ENCODE data around the gene SKIDA1. TPM values are rescaled to one million over a fixed set of nuclear protein-coding genes. Genes with fewer than 3 reads are reported as not detected.
"Not testable (repeated sequence)": the region's sequence is repeated elsewhere in the genome, so short reads cannot be mapped to it uniquely, and the experiment has no call there.

Gene SKIDA1
- total and polyA plus RNA-seq, 4 donors = 0.63 to 2.6 (median 1.6) TPM

GRCh38 chr10:21547246-21547645 lies 21.8 kb upstream of the SKIDA1 start:
- Histone ChIP-seq H3K36me3 (ENCODE audit: control insufficient read depth in 4 of 4, insufficient read depth in 3 of 4, low read depth in 1 of 4, low read length in 3 of 4) (peaks cover 5 to 30% (median 25%) of the 10 kb centered on the region in 4 donors), H3K4me1 (ENCODE audit: control insufficient read depth in 4 of 4, insufficient read depth in 4 of 4, low read length in 3 of 4) (peaks cover 0 to 6% (median 2%) of the 10 kb centered on the region in 4 donors), H3K9ac (ENCODE audit: low read depth in 1 of 2, low read length in 2 of 2) (no peak overlapping the region), H3K9me3 (ENCODE audit: control insufficient read depth in 4 of 4, low read length in 3 of 4) (no peaks in the 10 kb centered on the region), H3K4me3 (ENCODE audit: low read depth in 1 of 3, low read length in 3 of 3) (no peak overlapping the region), H3K27ac (ENCODE audit: low read depth in 1 of 2, low read length in 2 of 2) (no peak overlapping the region), H3K27me3 (ENCODE audit: control insufficient read depth in 4 of 4, insufficient read depth in 4 of 4, low read length in 3 of 4) (no peaks in the 10 kb centered on the region)
- TF ChIP-seq RXRA (IDR thresholded peaks at IDR 0.05) (no peak), GABPA (IDR thresholded peaks at IDR 0.05 in 1 of 2, conservative IDR thresholded peaks at IDR 0.05 in 1 of 2) (no peak), HNF4G (IDR thresholded peaks at IDR 0.05) (no peak), YY1 (IDR thresholded peaks at IDR 0.05) (no peak), TAF1 (conservative IDR thresholded peaks at IDR 0.05) (no peak), ATF3 (IDR thresholded peaks at IDR 0.05) (no peak), SP1 (IDR thresholded peaks at IDR 0.05) (no peak), JUND (IDR thresholded peaks at IDR 0.05) (no peak), NR2F2 (IDR thresholded peaks at IDR 0.05) (no peak), RAD21 (IDR thresholded peaks at IDR 0.05) (no peak), MAX (IDR thresholded peaks at IDR 0.05) (no peak), HNF4A (conservative IDR thresholded peaks at IDR 0.05) (no peak), REST (IDR thresholded peaks at IDR 0.05) (no peak), EGR1 (IDR thresholded peaks at IDR 0.05; ENCODE audit: low read depth in 2 of 2) (no peak), FOXA1 (IDR thresholded peaks at IDR 0.05) (no peak), CTCF (IDR thresholded peaks at IDR 0.05; ENCODE audit: low read depth, low read length, missing input control) (no peak)
- 98% methylated on average over 6 of the region's 6 CpGs for WGBS
- no peak for DNase-seq (ENCODE audit: low spot score)

DNA sequence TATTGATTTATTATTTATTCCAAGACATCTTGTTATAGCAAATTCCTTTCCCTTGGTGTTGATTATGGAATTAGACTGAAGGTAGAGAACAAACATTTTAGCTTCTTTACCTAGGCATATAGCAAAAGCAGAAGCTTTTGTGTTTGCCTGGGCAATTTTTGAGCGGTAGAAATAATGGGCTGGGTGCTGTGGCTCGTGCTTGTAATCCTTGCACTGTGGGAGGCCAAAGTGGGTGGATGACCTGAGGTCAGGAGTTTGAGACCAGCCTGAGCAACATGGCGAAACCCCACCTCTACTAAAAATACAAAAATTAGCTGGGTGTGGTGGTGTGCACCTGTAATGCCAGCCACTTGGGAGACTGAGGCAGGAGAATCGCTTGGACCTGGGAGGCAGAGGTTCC lies 15.2 kb upstream of the SKIDA1 start:
- 94% methylated on average over 4 of the region's 4 CpGs for WGBS
- H3K27ac ChIP-seq (ENCODE audit: low read depth in 1 of 2, low read length in 2 of 2) = not testable (repeated sequence)

More for the DNA sequence above, 15.2 kb upstream of the SKIDA1 start:
- H3K4me1 ChIP-seq (ENCODE audit: control insufficient read depth in 4 of 4, insufficient read depth in 4 of 4, low read length in 3 of 4); DNase-seq (ENCODE audit: low spot score); H3K27me3 ChIP-seq (ENCODE audit: control insufficient read depth in 4 of 4, insufficient read depth in 4 of 4, low read length in 3 of 4); H3K4me3 ChIP-seq (ENCODE audit: low read depth in 1 of 3, low read length in 3 of 3); H3K9me3 ChIP-seq (ENCODE audit: control insufficient read depth in 4 of 4, low read length in 3 of 4); H3K9ac ChIP-seq (ENCODE audit: low read depth in 1 of 2, low read length in 2 of 2): not testable (repeated sequence)
- peaks cover 9 to 46% (median 38%) of the 10 kb centered on the region in 4 donors for H3K36me3 ChIP-seq (ENCODE audit: control insufficient read depth in 4 of 4, insufficient read depth in 3 of 4, low read depth in 1 of 4, low read length in 3 of 4)

Data from liver (tissue), 9 donors.